IMR-90 (cell line): ENCODE data around the gene KLF12.

Source experiments
- CEBPB ChIP-seq: IDR thresholded peaks from 2 replicates; pipeline ENCODE4 v1.6.1; 2012; ENCODE audit warnings: low read depth, low read length, improper control_type of control experiment
- FOS ChIP-seq: fragments of 150-350 bp; IDR thresholded peaks from 2 replicates; pipeline ENCODE4 v1.6.1; 2016; ENCODE audit warnings: low read depth, low read length
- MAFK ChIP-seq: IDR thresholded peaks from 2 replicates; pipeline ENCODE4 v1.6.1; 2012; ENCODE audit warnings: low read depth, low read length, improper control_type of control experiment
- MXI1 ChIP-seq: IDR thresholded peaks from 2 replicates; pipeline ENCODE4 v1.6.1; 2012; ENCODE audit warnings: low read depth, mild to moderate bottlenecking, low read length, moderate library complexity, borderline replicate concordance
- NFE2L2 ChIP-seq: fragments of 150-350 bp; IDR thresholded peaks from 2 replicates; pipeline ENCODE4 v1.6.1; 2016; ENCODE audit warnings: low read depth, mild to moderate bottlenecking, low read length
- RAD21 ChIP-seq: IDR thresholded peaks from 2 replicates; pipeline ENCODE4 v1.6.1; 2012; ENCODE audit warnings: low read length, improper control_type of control experiment
- USF2 ChIP-seq: fragments of 150-350 bp; IDR thresholded peaks from 2 replicates; pipeline ENCODE4 v1.6.1; 2017; ENCODE audit warnings: mild to moderate bottlenecking, antibody characterized with exemption, low read length, low read depth
- TF ChIP-seq, protein P1 (sequence below): conservative IDR thresholded peaks from 2 replicates; pipeline ENCODE4 v1.5.1; 2012; ENCODE audit warnings: mild to moderate bottlenecking, low read depth, low read length, improper control_type of control experiment

- TF ChIP-seq, protein P1, sequence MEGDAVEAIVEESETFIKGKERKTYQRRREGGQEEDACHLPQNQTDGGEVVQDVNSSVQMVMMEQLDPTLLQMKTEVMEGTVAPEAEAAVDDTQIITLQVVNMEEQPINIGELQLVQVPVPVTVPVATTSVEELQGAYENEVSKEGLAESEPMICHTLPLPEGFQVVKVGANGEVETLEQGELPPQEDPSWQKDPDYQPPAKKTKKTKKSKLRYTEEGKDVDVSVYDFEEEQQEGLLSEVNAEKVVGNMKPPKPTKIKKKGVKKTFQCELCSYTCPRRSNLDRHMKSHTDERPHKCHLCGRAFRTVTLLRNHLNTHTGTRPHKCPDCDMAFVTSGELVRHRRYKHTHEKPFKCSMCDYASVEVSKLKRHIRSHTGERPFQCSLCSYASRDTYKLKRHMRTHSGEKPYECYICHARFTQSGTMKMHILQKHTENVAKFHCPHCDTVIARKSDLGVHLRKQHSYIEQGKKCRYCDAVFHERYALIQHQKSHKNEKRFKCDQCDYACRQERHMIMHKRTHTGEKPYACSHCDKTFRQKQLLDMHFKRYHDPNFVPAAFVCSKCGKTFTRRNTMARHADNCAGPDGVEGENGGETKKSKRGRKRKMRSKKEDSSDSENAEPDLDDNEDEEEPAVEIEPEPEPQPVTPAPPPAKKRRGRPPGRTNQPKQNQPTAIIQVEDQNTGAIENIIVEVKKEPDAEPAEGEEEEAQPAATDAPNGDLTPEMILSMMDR = no peak
- TF ChIP-seq CEBPB (no peak), MAFK (no peak), FOS (no peak), NFE2L2 (no peak), USF2 (no peak), MXI1 (no peak), RAD21 (no peak)
Observed at GRCh38 chr13:74132776-74133656, 1.2 kb downstream of the KLF12 start.
